Pancreas (tissue), 10 donors: Measurements from ENCODE around the gene ASXL3. TPM values are rescaled to one million over a fixed set of nuclear protein-coding genes. Genes with fewer than 3 reads are reported as not detected.

Experiments used
- ATAC-seq, 4 donors: fragments of 200-7000 bp; cut with Tn5 transposase; one replicate each; pipeline versions ENCODE4 v1.8.0 to v1.9.1; 2020; ENCODE audit warnings: mild to moderate bottlenecking in 4 of 4, moderate library complexity in 4 of 4
- DNase-seq, 6 donors: peaks; one replicate each; pipeline ENCODE4 v3.0.0-alpha.2; 2020
- FAIRE-seq: peaks from 2 replicates; lab custom pipeline; 2012; peaks lifted over from hg19 to GRCh38; lab: Jason Lieb, UNC
- H3K27ac ChIP-seq, 4 donors: fragments of 200-600 bp; sonication (generic); 1 replicate in 3 of 4; 2 replicates in 1 of 4; pipeline versions ENCODE4 v1.5.0 to v1.8.0; 2020
- H3K27me3 ChIP-seq, 4 donors: fragments of 200-600 bp; one replicate each; pipeline ENCODE4 v1.8.0; 2021
- H3K36me3 ChIP-seq, 3 donors: fragments of 200-600 bp; sonication (generic) in 1 of 3; one replicate each; pipeline versions ENCODE4 v1.5.0 to v1.8.0; 2020 to 2021
- H3K4me1 ChIP-seq, 3 donors: fragments of 200-600 bp; one replicate each; pipeline ENCODE4 v1.8.0; 2021
- H3K4me3 ChIP-seq, 4 donors: fragments of 200-600 bp; sonication (generic) in 2 of 4; one replicate each; pipeline versions ENCODE4 v1.5.0 to v1.8.0; 2020 to 2021
- H3K9me3 ChIP-seq, 4 donors: fragments of 200-600 bp; one replicate each; pipeline ENCODE4 v1.8.0; 2021
- WGBS, 2 donors: extraction: QIAGEN DNeasy Blood & Tissue Kit; methylation state at CpG; one replicate each; pipeline ENCODE4 v1.1.7; 2013; 5-methylcytosine and 5-hydroxymethylcytosine counted together
- intact Hi-C, 3 donors: fragments of 100-400 bp; cut with DNase I; formaldehyde crosslinking; loops; one replicate each; pipeline versions ENCODE4 v1.11.1 to v1.14.2; 2022
- polyA plus RNA-seq, 2 donors: library from polyadenylated mRNA; stranded (reverse); fragments of 200-250 nt; gene quantifications; one replicate each; pipeline ENCODE4 v1.2.3, GENCODE V29; 2013
- total RNA-seq, 6 donors: library from RNA; stranded (reverse); fragmentation: NEBNext Ultra II Directional in 4 of 6; extraction: Animal tissue kit (Norgen Biotek cat#: 25700) in 4 of 6; gene quantifications; one replicate each; pipeline versions ENCODE4 v1.2.1 to v1.2.4, GENCODE V29; 2021 to 2023
- TF ChIP-seq, protein P1 (sequence below), 4 donors: fragments of 200-600 bp; sonication (generic) in 3 of 4; IDR thresholded peaks; one replicate each; pipeline versions ENCODE4 v1.5.0 to v1.8.0; 2021; ENCODE audit warnings: antibody characterized with exemption in 4 of 4
- donor health status: healthy with polysubstance abuse.
- donor health status: DM: no; HTN: no; CAD: no; lungs with moderate emphysema.
- donor health status: DM: no; HTN: no; CAD: no.
- donor health status: control.
- donor health status: control.
- donor health status: Bipolar disorder and iron deficiency.
- donor health status: DM: yes; HTN: yes; CAD: no.
- donor health status: DM: no; HTN: no; CAD: no.
- donor health status: DM: no; HTN: no; CAD: no.
- donor health status: DM: yes; HTN: yes; CAD: no.

ASXL3 gene
- total and polyA plus RNA-seq, 8 donors, result 0.49 to 2.5 (median 1.6) TPM

DNA sequence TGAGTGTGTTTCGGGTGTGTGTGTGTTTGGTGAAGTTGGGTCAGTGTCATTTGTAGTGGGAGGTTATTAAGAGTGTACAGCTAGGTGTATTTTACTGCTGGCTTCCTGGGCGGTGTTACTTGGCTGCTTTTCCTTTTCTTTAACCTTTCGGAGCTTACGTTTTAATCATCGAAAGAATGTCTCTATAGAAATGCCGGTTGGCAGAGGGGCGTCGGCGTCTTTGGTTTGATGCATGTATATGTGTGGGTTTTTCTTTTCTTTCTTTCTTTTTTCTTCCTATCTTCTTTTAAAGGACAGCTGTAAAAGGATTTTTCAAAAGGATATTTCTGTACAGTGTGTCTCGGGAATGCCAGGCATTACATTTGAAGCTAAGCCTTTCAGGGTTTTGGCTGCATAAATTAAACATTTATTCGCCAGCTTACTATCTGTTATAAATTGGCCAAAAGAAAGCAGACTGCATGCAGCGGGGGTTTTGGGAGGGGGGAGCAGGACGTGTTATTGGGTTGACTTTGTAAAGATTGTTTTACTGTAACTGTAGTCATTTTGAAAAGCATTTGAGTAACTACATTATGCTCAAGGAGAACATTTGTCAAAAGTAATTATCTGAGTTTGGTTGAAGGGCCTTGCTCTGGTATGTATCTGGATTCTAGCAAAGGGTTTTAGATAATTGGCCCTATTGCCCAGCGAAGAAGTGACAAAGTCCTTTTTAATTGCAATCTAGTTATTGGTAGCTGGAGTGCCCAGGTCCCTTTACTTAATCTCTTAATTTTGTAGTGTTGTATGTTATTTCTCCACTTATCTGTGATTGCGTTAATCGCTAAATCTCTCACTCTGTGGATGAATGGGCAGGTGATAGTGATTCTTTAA is 1.6 kb downstream of the ASXL3 start:
- FAIRE-seq, result no peak
- H3K4me1 ChIP-seq, result peaks cover 0 to 11% (median 0%) of the 10 kb centered on the region in 3 donors
- intact Hi-C loops, result no loop called here
- no peaks in the 10 kb centered on the region for H3K36me3 ChIP-seq
- H3K27me3 ChIP-seq, result peaks cover 0 to 13% (median 0%) of the 10 kb centered on the region in 4 donors
- H3K27ac ChIP-seq, result peak overlapping the region in 2 of 4 donors; percentile 74 to 75
- ATAC-seq, result peak; percentile 11 to 55 (median 34)
- DNase-seq, result no peak
- 16 to 17% methylated on average over 16 of the region's 16 CpGs for WGBS, 2 donors
- TF ChIP-seq, protein P1, sequence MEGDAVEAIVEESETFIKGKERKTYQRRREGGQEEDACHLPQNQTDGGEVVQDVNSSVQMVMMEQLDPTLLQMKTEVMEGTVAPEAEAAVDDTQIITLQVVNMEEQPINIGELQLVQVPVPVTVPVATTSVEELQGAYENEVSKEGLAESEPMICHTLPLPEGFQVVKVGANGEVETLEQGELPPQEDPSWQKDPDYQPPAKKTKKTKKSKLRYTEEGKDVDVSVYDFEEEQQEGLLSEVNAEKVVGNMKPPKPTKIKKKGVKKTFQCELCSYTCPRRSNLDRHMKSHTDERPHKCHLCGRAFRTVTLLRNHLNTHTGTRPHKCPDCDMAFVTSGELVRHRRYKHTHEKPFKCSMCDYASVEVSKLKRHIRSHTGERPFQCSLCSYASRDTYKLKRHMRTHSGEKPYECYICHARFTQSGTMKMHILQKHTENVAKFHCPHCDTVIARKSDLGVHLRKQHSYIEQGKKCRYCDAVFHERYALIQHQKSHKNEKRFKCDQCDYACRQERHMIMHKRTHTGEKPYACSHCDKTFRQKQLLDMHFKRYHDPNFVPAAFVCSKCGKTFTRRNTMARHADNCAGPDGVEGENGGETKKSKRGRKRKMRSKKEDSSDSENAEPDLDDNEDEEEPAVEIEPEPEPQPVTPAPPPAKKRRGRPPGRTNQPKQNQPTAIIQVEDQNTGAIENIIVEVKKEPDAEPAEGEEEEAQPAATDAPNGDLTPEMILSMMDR (IDR thresholded peaks at IDR 0.05), result no peak
- H3K9me3 ChIP-seq, result no peaks in the 10 kb centered on the region
- H3K4me3 ChIP-seq, result peak overlapping the region in 3 of 4 donors; percentile 31 to 49 (median 44)

DNA sequence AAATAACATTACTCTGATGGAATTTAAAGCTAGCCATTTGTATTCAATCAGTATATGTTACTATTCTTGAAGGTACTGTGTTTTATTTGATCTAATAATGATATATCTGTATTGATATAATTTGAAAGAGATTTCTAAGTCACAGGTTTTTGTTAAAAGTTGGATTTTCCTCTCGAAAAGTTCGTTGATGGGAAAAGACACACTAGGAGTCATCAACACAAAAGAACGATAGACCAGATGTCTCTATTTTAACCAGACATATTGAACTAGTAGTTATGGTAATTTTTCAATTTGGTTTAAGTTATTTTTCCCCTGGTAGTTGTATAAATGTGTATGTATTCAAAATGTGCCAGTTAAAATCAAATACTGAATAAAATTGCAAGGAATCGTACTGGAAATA is 2.5 kb downstream of the ASXL3 start:
- FAIRE-seq, result no peak
- Histone ChIP-seq H3K4me3 (no peak overlapping the region), H3K27ac (no peak overlapping the region), H3K9me3 (no peaks in the 10 kb centered on the region), H3K36me3 (no peaks in the 10 kb centered on the region), H3K27me3 (peaks cover 0 to 13% (median 0%) of the 10 kb centered on the region in 4 donors), H3K4me1 (peaks cover 0 to 11% (median 5%) of the 10 kb centered on the region in 3 donors)
- no peak for ATAC-seq
- intact Hi-C loops, result no loop called here
- 70 to 80% methylated on average over 4 of the region's 4 CpGs for WGBS, 2 donors
- TF ChIP-seq, protein P1 (IDR thresholded peaks at IDR 0.05), result no peak
- no peak for DNase-seq

- 67 to 70% methylated on average over 2 of the region's 2 CpGs for WGBS, 2 donors
- intact Hi-C loops, result no loop called here
- Histone ChIP-seq H3K27ac (no peak overlapping the region), H3K9me3 (no peaks in the 10 kb centered on the region), H3K4me3 (no peak overlapping the region), H3K4me1 (peaks cover 0 to 6% (median 5%) of the 10 kb centered on the region in 3 donors), H3K27me3 (no peaks in the 10 kb centered on the region), H3K36me3 (no peaks in the 10 kb centered on the region)
- ATAC-seq, result no peak
- TF ChIP-seq, protein P1 (IDR thresholded peaks at IDR 0.05), result no peak
- no peak for DNase-seq
- FAIRE-seq, result no peak
These were observed 3.8 kb downstream of the ASXL3 start for GRCh38 chr18:33581856-33582255.

GRCh38 chr18:33583901-33584300 is 5.9 kb downstream of the ASXL3 start:
- no peak overlapping the region for H3K4me3 ChIP-seq
- no peak overlapping the region for H3K27ac ChIP-seq
- H3K27me3 ChIP-seq, result no peaks in the 10 kb centered on the region
- TF ChIP-seq, protein P1 (IDR thresholded peaks at IDR 0.05), result no peak
- FAIRE-seq (no peak), ATAC-seq (no peak), DNase-seq (no peak)
- no peaks in the 10 kb centered on the region for H3K36me3 ChIP-seq
- WGBS, 2 donors, result 40 to 43% methylated on average over 1 of the region's 1 CpG
- H3K9me3 ChIP-seq, result no peaks in the 10 kb centered on the region
- intact Hi-C loops, result no loop called here
- H3K4me1 ChIP-seq, result peaks cover 0 to 5% (median 2%) of the 10 kb centered on the region in 3 donors
